Natural killer cell (primary cell): ENCODE data around the gene ACOD1. TPM values are rescaled to one million over a fixed set of nuclear protein-coding genes. Genes with fewer than 3 reads are reported as not detected.

ENCODE experiments used
- ATAC-seq, 3 donors: fragments of 150-1000 bp in 2 of 3; fragments of 200-7000 bp in 1 of 3; cut with Tn5 transposase; 1 replicate in 1 of 3; 2 replicates in 2 of 3; pipeline ENCODE4 v1.10.0; 2021; ENCODE audit warnings: mild to moderate bottlenecking in 2 of 3, moderate library complexity in 2 of 3
- DNase-seq, 2 donors: peaks; one replicate each; pipeline versions ENCODE4 v3.0.0 to v3.0.0-alpha.2; 2013 to 2021; ENCODE audit warnings: mixed read lengths in 1 of 2
- H3K27ac ChIP-seq: one replicate; pipeline ENCODE4 v1.5.1; 2013; ENCODE audit warnings: mild to moderate bottlenecking, low read length
- H3K27me3 ChIP-seq: one replicate; pipeline ENCODE4 v1.6.1; 2013; ENCODE audit warnings: low read length; ENCODE audit not compliant: control insufficient read depth, insufficient read depth
- H3K36me3 ChIP-seq: one replicate; pipeline ENCODE4 v1.6.1; 2013; ENCODE audit warnings: low read length; ENCODE audit not compliant: control insufficient read depth, insufficient read depth
- H3K4me1 ChIP-seq: one replicate; pipeline ENCODE4 v1.6.1; 2013; ENCODE audit warnings: low read length; ENCODE audit not compliant: control insufficient read depth, insufficient read depth
- H3K4me3 ChIP-seq: one replicate; pipeline ENCODE4 v1.5.1; 2013; ENCODE audit warnings: low read length
- H3K9me3 ChIP-seq: one replicate; pipeline ENCODE4 v1.6.1; 2013; ENCODE audit warnings: low read length; ENCODE audit not compliant: control insufficient read depth, insufficient read depth
- H3K27ac Mint-ChIP-seq, 2 donors: one replicate each; pipeline ENCODE4 v1.8.0; 2022; ENCODE audit warnings: mild to moderate bottlenecking in 2 of 2, mixed read lengths in 2 of 2, moderate library complexity in 1 of 2
- H3K27me3 Mint-ChIP-seq, 2 donors: one replicate each; pipeline ENCODE4 v1.8.0; 2022; ENCODE audit warnings: low read depth in 2 of 2, mixed read lengths in 2 of 2
- H3K36me3 Mint-ChIP-seq: one replicate; pipeline ENCODE4 v1.8.0; 2022; ENCODE audit warnings: mixed read lengths
- H3K4me1 Mint-ChIP-seq, 2 donors: one replicate each; pipeline ENCODE4 v1.8.0; 2022; ENCODE audit warnings: mixed read lengths in 2 of 2
- H3K4me3 Mint-ChIP-seq: one replicate; pipeline ENCODE4 v1.8.0; 2022; ENCODE audit warnings: mild to moderate bottlenecking, moderate library complexity, mixed read lengths
- H3K9me3 Mint-ChIP-seq, 2 donors: one replicate each; pipeline ENCODE4 v1.8.0; 2022; ENCODE audit warnings: mixed read lengths in 2 of 2
- CTCF ChIP-seq: fragments of 200-600 bp; IDR thresholded peaks from one replicate; pipeline ENCODE4 v1.8.0; 2022; ENCODE audit warnings: antibody characterized with exemption
- WGBS: methylation state at CpG from one replicate; pipeline ENCODE4 v1.1.7; 2013; ENCODE audit warnings: missing lambda C conversion rate; ENCODE audit not compliant: insufficient coverage; 5-methylcytosine and 5-hydroxymethylcytosine counted together
- intact Hi-C: fragments of 100-400 bp; cut with micrococcal nuclease; formaldehyde crosslinking; loops from one replicate; pipeline ENCODE4 v1.14.2; 2022
- total RNA-seq, 4 donors: library from RNA; stranded (reverse); fragments of 120-200 nt in 1 of 4; gene quantifications; one replicate each; pipeline versions ENCODE4 v1.2.3 to v1.2.4, GENCODE V29; 2013 to 2022

Gene ACOD1
- total RNA-seq, 3 donors from 2014 or later (not counting 1 experiment from before 2014, with no cell fraction given), result not detected

GRCh38 chr13:76965759-76966421, 17.6 kb downstream of the ACOD1 start:
- no peak overlapping the region for H3K4me3 Mint-ChIP-seq
- no peaks in the 10 kb centered on the region for H3K9me3 Mint-ChIP-seq
- H3K27ac Mint-ChIP-seq, result no peak overlapping the region
- Histone ChIP-seq H3K36me3 (no peaks in the 10 kb centered on the region), H3K27me3 (peaks cover 4% of the 10 kb centered on the region), H3K4me3 (no peak overlapping the region), H3K27ac (no peak overlapping the region), H3K4me1 (no peaks in the 10 kb centered on the region), H3K9me3 (no peaks in the 10 kb centered on the region)
- no peaks in the 10 kb centered on the region for H3K4me1 Mint-ChIP-seq
- intact Hi-C loops, result no loop called here
- DNase-seq, result no peak
- H3K36me3 Mint-ChIP-seq, result peaks cover 2% of the 10 kb centered on the region
- H3K27me3 Mint-ChIP-seq, result peaks cover 40 to 45% of the 10 kb centered on the region in 2 donors
- ATAC-seq, result no peak
- no peak for TF ChIP-seq CTCF
- WGBS, result 74% methylated on average over 5 of the region's 6 CpGs

- 89% methylated on average over 6 of the region's 6 CpGs for WGBS
Measured at GRCh38 chr13:76967031-76967430, 18.7 kb downstream of the ACOD1 start.

GRCh38 chr13:76968041-76968440, 19.7 kb downstream of the ACOD1 start:
- Histone ChIP-seq H3K27ac (no peak overlapping the region), H3K36me3 (no peaks in the 10 kb centered on the region), H3K4me1 (no peaks in the 10 kb centered on the region), H3K4me3 (no peak overlapping the region), H3K9me3 (no peaks in the 10 kb centered on the region), H3K27me3 (peaks cover 8% of the 10 kb centered on the region)
- TF ChIP-seq CTCF, result no peak
- 88% methylated on average over 6 of the region's 6 CpGs for WGBS
- peaks cover 0 to 8% of the 10 kb centered on the region in 2 donors for H3K4me1 Mint-ChIP-seq
- peaks cover 55 to 60% of the 10 kb centered on the region in 2 donors for H3K27me3 Mint-ChIP-seq
- ATAC-seq (no peak), DNase-seq (no peak)
- intact Hi-C loops, result no loop called here
- H3K27ac Mint-ChIP-seq, result no peak overlapping the region
- no peaks in the 10 kb centered on the region for H3K9me3 Mint-ChIP-seq
- H3K36me3 Mint-ChIP-seq, result no peaks in the 10 kb centered on the region
- no peak overlapping the region for H3K4me3 Mint-ChIP-seq

More at GRCh38 chr13:76967031-76967430, 18.7 kb downstream of the ACOD1 start:
- DNase-seq, result no peak
- TF ChIP-seq CTCF, result no peak
- ATAC-seq, result no peak
- Mint-ChIP-seq H3K9me3 (no peaks in the 10 kb centered on the region), H3K27ac (no peak overlapping the region), H3K27me3 (peaks cover 49 to 56% of the 10 kb centered on the region in 2 donors), H3K4me1 (peaks cover 0 to 1% of the 10 kb centered on the region in 2 donors), H3K36me3 (no peaks in the 10 kb centered on the region), H3K4me3 (no peak overlapping the region)
- no peaks in the 10 kb centered on the region for H3K4me1 ChIP-seq
- H3K4me3 ChIP-seq, result no peak overlapping the region
- no peak overlapping the region for H3K27ac ChIP-seq
- H3K36me3 ChIP-seq, result no peaks in the 10 kb centered on the region
- intact Hi-C loops, result no loop called here
- H3K9me3 ChIP-seq, result no peaks in the 10 kb centered on the region
- H3K27me3 ChIP-seq, result peaks cover 8% of the 10 kb centered on the region
